ENCODE data around the gene HIGD1A. TPM values are rescaled to one million over a fixed set of nuclear protein-coding genes. Genes with fewer than 3 reads are reported as not detected.

The HIGD1A gene
- total RNA-seq, 1 experiment from 2014 or later, result 80.7 TPM

DNA sequence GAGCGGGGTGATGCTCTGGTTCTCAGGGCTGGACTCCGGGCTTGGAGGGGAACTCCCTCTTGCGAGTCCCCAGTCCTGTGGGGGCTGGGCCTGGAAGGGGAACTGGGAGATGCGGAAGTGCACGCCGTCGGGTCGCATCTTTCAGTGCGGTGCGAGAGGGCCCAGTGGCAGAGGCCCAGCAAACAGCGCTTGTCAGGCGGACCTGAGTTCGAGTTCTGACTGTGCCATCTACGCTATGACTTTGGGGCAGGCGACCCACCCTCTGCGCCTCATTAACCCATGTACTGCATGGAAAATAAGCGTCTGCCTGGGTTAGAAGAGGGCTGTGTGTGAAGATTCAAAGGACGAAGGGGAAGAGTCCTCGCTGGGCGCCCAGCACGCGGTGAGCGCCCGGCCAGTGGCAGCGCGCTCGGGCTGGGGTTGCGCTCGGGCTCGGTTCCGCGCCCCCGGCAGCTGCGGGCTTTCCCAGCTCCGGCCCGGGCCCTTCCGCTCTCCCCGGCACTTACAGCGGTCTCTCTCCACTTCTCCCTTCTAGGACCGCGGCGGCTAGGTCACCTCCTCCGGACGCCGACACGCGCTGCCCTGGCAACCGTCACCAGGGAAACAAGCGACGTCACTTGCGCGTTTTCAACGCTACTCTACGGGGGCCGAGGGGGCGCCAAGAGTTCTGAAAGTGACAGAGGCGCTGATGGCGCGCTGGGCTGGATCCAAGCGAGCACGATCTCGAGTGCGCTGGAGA is 31.5 kb downstream of the HIGD1A start, which contains the start of gene CCDC13:
Gene CCDC13, minus strand, starts transcription at position 584 of the 739 bp plus-strand sequence. CDS start 14,908 bp downstream, outside the sequence.
- H3K27ac Mint-ChIP-seq, result peak within 1 kb of the TSS; percentile 24; the same call in 1 of the 2 replicates
- H3K27me3 Mint-ChIP-seq (ENCODE audit: low read depth), result peaks cover 29% of the 10 kb centered on the region
- CTCF ChIA-PET, result no interaction called here
- ATAC-seq (peak; percentile 96), DNase-seq (ENCODE audit: low spot score) (peak; percentile 96)
- peaks cover 23% of the 10 kb centered on the region for H3K9me3 Mint-ChIP-seq
- H3K4me3 Mint-ChIP-seq, result peak within 1 kb of the TSS; percentile 87
- POLR2A ChIA-PET, result interaction anchor here (0.6 kb wide), 1 partner anchor 18 kb away, joined by 3 read pairs; no protein-coding TSS in a partner anchor
- H3K36me3 Mint-ChIP-seq, result peaks cover 9% of the 10 kb centered on the region
- peaks cover 6% of the 10 kb centered on the region for H3K4me1 Mint-ChIP-seq
- TF ChIP-seq CREM (CRISPR knock-in tag; IDR thresholded peaks at IDR 0.05), result peak; percentile 68
- TF ChIP-seq, protein P1, sequence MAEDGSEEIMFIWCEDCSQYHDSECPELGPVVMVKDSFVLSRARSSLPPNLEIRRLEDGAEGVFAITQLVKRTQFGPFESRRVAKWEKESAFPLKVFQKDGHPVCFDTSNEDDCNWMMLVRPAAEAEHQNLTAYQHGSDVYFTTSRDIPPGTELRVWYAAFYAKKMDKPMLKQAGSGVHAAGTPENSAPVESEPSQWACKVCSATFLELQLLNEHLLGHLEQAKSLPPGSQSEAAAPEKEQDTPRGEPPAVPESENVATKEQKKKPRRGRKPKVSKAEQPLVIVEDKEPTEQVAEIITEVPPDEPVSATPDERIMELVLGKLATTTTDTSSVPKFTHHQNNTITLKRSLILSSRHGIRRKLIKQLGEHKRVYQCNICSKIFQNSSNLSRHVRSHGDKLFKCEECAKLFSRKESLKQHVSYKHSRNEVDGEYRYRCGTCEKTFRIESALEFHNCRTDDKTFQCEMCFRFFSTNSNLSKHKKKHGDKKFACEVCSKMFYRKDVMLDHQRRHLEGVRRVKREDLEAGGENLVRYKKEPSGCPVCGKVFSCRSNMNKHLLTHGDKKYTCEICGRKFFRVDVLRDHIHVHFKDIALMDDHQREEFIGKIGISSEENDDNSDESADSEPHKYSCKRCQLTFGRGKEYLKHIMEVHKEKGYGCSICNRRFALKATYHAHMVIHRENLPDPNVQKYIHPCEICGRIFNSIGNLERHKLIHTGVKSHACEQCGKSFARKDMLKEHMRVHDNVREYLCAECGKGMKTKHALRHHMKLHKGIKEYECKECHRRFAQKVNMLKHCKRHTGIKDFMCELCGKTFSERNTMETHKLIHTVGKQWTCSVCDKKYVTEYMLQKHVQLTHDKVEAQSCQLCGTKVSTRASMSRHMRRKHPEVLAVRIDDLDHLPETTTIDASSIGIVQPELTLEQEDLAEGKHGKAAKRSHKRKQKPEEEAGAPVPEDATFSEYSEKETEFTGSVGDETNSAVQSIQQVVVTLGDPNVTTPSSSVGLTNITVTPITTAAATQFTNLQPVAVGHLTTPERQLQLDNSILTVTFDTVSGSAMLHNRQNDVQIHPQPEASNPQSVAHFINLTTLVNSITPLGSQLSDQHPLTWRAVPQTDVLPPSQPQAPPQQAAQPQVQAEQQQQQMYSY (CRISPR knock-in tag; IDR thresholded peaks at IDR 0.05), result no peak
- TF ChIP-seq JUN (CRISPR knock-in tag; IDR thresholded peaks at IDR 0.05), result no peak
- no peak for TF ChIP-seq ZNF317 (CRISPR knock-in tag; IDR thresholded peaks at IDR 0.05; ENCODE audit: borderline replicate concordance, low read depth)
- TF ChIP-seq, protein P2, sequence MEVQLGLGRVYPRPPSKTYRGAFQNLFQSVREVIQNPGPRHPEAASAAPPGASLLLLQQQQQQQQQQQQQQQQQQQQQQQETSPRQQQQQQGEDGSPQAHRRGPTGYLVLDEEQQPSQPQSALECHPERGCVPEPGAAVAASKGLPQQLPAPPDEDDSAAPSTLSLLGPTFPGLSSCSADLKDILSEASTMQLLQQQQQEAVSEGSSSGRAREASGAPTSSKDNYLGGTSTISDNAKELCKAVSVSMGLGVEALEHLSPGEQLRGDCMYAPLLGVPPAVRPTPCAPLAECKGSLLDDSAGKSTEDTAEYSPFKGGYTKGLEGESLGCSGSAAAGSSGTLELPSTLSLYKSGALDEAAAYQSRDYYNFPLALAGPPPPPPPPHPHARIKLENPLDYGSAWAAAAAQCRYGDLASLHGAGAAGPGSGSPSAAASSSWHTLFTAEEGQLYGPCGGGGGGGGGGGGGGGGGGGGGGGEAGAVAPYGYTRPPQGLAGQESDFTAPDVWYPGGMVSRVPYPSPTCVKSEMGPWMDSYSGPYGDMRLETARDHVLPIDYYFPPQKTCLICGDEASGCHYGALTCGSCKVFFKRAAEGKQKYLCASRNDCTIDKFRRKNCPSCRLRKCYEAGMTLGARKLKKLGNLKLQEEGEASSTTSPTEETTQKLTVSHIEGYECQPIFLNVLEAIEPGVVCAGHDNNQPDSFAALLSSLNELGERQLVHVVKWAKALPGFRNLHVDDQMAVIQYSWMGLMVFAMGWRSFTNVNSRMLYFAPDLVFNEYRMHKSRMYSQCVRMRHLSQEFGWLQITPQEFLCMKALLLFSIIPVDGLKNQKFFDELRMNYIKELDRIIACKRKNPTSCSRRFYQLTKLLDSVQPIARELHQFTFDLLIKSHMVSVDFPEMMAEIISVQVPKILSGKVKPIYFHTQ (CRISPR knock-in tag; IDR thresholded peaks at IDR 0.05), result no peak
- TF ChIP-seq, protein P3, sequence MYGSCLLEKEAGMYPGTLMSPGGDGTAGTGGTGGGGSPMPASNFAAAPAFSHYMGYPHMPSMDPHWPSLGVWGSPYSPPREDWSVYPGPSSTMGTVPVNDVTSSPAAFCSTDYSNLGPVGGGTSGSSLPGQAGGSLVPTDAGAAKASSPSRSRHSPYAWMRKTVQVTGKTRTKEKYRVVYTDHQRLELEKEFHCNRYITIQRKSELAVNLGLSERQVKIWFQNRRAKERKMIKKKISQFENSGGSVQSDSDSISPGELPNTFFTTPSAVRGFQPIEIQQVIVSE (CRISPR knock-in tag; IDR thresholded peaks at IDR 0.05; ENCODE audit: borderline replicate concordance), result no peak
- no peak for TF ChIP-seq ZNF121 (CRISPR knock-in tag; IDR thresholded peaks at IDR 0.05)
- no peak for TF ChIP-seq GABPB1 (CRISPR knock-in tag; IDR thresholded peaks at IDR 0.05)
- TF ChIP-seq, protein P4, sequence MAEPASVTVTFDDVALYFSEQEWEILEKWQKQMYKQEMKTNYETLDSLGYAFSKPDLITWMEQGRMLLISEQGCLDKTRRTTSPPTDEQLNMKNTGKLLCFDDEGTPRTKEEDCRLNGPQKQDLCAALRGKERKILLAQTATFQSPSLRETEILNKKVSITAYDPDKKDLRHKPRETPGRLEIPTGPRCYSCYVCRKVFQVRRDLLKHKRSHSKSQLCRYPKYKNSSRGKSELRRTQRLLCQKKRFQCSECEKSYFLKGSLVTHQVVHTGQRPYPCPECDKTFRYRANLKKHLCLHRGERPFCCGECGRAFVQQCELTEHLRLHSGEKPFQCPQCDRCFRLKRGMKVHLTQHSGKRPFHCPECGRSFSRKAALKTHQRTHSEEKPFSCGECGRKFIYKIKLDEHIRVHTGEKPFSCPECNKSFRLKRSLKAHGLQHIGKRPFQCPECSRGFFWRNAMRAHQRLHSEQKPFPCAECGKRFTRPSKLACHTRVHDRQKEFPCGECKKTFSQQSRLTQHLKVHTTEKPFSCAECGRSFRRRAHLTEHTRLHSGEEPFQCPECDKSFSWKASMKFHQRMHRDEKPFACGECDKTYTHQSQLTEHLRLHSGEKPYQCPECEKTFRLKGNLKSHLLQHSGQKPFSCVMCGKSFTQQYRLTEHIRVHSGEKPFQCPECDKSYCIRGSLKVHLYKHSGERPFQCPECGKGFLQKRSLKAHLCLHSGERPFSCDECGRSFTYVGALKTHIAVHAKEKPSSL (CRISPR knock-in tag; conservative IDR thresholded peaks at IDR 0.05), result no peak
- TF ChIP-seq, protein P5, sequence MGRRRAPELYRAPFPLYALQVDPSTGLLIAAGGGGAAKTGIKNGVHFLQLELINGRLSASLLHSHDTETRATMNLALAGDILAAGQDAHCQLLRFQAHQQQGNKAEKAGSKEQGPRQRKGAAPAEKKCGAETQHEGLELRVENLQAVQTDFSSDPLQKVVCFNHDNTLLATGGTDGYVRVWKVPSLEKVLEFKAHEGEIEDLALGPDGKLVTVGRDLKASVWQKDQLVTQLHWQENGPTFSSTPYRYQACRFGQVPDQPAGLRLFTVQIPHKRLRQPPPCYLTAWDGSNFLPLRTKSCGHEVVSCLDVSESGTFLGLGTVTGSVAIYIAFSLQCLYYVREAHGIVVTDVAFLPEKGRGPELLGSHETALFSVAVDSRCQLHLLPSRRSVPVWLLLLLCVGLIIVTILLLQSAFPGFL (CRISPR knock-in tag; IDR thresholded peaks at IDR 0.05; ENCODE audit: borderline replicate concordance), result no peak
- no peak for TF ChIP-seq SMAD3 (CRISPR knock-in tag; IDR thresholded peaks at IDR 0.05; ENCODE audit: borderline replicate concordance)
- peak; percentile 69 for TF ChIP-seq FOXK1 (CRISPR knock-in tag; IDR thresholded peaks at IDR 0.05)
- TF ChIP-seq, protein P6, sequence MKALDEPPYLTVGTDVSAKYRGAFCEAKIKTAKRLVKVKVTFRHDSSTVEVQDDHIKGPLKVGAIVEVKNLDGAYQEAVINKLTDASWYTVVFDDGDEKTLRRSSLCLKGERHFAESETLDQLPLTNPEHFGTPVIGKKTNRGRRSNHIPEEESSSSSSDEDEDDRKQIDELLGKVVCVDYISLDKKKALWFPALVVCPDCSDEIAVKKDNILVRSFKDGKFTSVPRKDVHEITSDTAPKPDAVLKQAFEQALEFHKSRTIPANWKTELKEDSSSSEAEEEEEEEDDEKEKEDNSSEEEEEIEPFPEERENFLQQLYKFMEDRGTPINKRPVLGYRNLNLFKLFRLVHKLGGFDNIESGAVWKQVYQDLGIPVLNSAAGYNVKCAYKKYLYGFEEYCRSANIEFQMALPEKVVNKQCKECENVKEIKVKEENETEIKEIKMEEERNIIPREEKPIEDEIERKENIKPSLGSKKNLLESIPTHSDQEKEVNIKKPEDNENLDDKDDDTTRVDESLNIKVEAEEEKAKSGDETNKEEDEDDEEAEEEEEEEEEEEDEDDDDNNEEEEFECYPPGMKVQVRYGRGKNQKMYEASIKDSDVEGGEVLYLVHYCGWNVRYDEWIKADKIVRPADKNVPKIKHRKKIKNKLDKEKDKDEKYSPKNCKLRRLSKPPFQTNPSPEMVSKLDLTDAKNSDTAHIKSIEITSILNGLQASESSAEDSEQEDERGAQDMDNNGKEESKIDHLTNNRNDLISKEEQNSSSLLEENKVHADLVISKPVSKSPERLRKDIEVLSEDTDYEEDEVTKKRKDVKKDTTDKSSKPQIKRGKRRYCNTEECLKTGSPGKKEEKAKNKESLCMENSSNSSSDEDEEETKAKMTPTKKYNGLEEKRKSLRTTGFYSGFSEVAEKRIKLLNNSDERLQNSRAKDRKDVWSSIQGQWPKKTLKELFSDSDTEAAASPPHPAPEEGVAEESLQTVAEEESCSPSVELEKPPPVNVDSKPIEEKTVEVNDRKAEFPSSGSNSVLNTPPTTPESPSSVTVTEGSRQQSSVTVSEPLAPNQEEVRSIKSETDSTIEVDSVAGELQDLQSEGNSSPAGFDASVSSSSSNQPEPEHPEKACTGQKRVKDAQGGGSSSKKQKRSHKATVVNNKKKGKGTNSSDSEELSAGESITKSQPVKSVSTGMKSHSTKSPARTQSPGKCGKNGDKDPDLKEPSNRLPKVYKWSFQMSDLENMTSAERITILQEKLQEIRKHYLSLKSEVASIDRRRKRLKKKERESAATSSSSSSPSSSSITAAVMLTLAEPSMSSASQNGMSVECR (CRISPR knock-in tag; IDR thresholded peaks at IDR 0.05; ENCODE audit: borderline replicate concordance), result peak; percentile 57; the same call in 1 of the 2 replicates
- no peak; the same call in 1 of the 2 replicates for TF ChIP-seq FOXP1 (CRISPR knock-in tag; IDR thresholded peaks at IDR 0.05; ENCODE audit: borderline replicate concordance)
- TF ChIP-seq, protein P7, sequence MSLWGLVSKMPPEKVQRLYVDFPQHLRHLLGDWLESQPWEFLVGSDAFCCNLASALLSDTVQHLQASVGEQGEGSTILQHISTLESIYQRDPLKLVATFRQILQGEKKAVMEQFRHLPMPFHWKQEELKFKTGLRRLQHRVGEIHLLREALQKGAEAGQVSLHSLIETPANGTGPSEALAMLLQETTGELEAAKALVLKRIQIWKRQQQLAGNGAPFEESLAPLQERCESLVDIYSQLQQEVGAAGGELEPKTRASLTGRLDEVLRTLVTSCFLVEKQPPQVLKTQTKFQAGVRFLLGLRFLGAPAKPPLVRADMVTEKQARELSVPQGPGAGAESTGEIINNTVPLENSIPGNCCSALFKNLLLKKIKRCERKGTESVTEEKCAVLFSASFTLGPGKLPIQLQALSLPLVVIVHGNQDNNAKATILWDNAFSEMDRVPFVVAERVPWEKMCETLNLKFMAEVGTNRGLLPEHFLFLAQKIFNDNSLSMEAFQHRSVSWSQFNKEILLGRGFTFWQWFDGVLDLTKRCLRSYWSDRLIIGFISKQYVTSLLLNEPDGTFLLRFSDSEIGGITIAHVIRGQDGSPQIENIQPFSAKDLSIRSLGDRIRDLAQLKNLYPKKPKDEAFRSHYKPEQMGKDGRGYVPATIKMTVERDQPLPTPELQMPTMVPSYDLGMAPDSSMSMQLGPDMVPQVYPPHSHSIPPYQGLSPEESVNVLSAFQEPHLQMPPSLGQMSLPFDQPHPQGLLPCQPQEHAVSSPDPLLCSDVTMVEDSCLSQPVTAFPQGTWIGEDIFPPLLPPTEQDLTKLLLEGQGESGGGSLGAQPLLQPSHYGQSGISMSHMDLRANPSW (CRISPR knock-in tag; conservative IDR thresholded peaks at IDR 0.05; ENCODE audit: low read depth), result no peak
